Thoracic aorta (tissue), 2 donors: ENCODE measurements around the gene DNAH8. TPM values are rescaled to one million over a fixed set of nuclear protein-coding genes. Genes with fewer than 3 reads are reported as not detected.
"Not testable (repeated sequence)": the region's sequence is repeated elsewhere in the genome, so short reads cannot be mapped to it uniquely, and the experiment has no call there.

Experiments used
- ATAC-seq: fragments of 150-250 bp; one replicate; pipeline ENCODE4 v1.8.0; 2017; ENCODE audit warnings: low read depth; ENCODE audit not compliant: insufficient number of reproducible peaks, low FRiP score
- DNase-seq: peaks from one replicate; pipeline ENCODE4 v3.0.0-alpha.2; 2020; ENCODE audit warnings: low spot score
- H3K27ac ChIP-seq, 2 donors: fragments of 200-600 bp; sonication (generic); 1 replicate in 1 of 2; 2 replicates in 1 of 2; pipeline ENCODE4 v1.5.1; 2016; ENCODE audit warnings: mild to moderate bottlenecking in 2 of 2, moderate library complexity in 2 of 2
- H3K27me3 ChIP-seq: fragments of 200-600 bp; sonication (generic); replicated peaks from 2 replicates; pipeline ENCODE4 v1.6.0; 2016; ENCODE audit warnings: mild to moderate bottlenecking; ENCODE audit not compliant: insufficient read depth
- H3K36me3 ChIP-seq: fragments of 200-600 bp; sonication (generic); one replicate; pipeline ENCODE4 v1.5.1; 2016
- H3K4me1 ChIP-seq, 2 donors: fragments of 200-600 bp; sonication (generic); 1 replicate in 1 of 2; 2 replicates in 1 of 2; pipeline versions ENCODE4 v1.5.1 to v1.6.0; 2016; ENCODE audit warnings: low read depth in 2 of 2, mild to moderate bottlenecking in 1 of 2; ENCODE audit not compliant: control insufficient read depth in 1 of 2
- H3K4me3 ChIP-seq: fragments of 200-600 bp; sonication (generic); 2 replicates; pipeline ENCODE4 v1.5.1; 2016; ENCODE audit warnings: mild to moderate bottlenecking
- H3K9me3 ChIP-seq: fragments of 200-600 bp; sonication (generic); 2 replicates; pipeline ENCODE4 v1.5.1; 2016
- CTCF ChIP-seq: fragments of 200-600 bp; sonication (generic); IDR thresholded peaks from one replicate; pipeline ENCODE4 v1.5.1; 2019; ENCODE audit warnings: antibody characterized with exemption
- total RNA-seq, 2 donors: library from RNA; depleted of rRNA; stranded (reverse); fragments of >200 nt; gene quantifications; one replicate each; pipeline versions ENCODE4 v1.1.0 to v1.2.3, GENCODE V29; 2016

The DNAH8 gene
- total RNA-seq, 2 donors from 2014 or later: 0.14 TPM; not detected in 1

GRCh38 chr6:38786486-38786885 is 71.4 kb downstream of the DNAH8 start:
- TF ChIP-seq CTCF: no peak
- ATAC-seq: no peak
- DNase-seq: no peak
- Histone ChIP-seq H3K27me3 (no peaks in the 10 kb centered on the region), H3K9me3 (no peaks in the 10 kb centered on the region), H3K36me3 (no peaks in the 10 kb centered on the region), H3K27ac (no peak overlapping the region), H3K4me3 (no peak overlapping the region), H3K4me1 (no peaks in the 10 kb centered on the region)

GRCh38 chr6:38789256-38789655 is 74.1 kb downstream of the DNAH8 start:
- Histone ChIP-seq H3K9me3 (no peaks in the 10 kb centered on the region), H3K4me3 (no peak overlapping the region), H3K27ac (no peak overlapping the region), H3K27me3 (no peaks in the 10 kb centered on the region), H3K36me3 (no peaks in the 10 kb centered on the region), H3K4me1 (no peaks in the 10 kb centered on the region)
- ATAC-seq (no peak), DNase-seq (no peak)
- no peak for TF ChIP-seq CTCF

GRCh38 chr6:38792356-38792755 is 77.2 kb downstream of the DNAH8 start:
- Histone ChIP-seq H3K36me3 (no peaks in the 10 kb centered on the region), H3K27ac (no peak overlapping the region), H3K9me3 (no peaks in the 10 kb centered on the region), H3K4me3 (no peak overlapping the region), H3K4me1 (no peaks in the 10 kb centered on the region), H3K27me3 (no peaks in the 10 kb centered on the region)
- DNase-seq (no peak), ATAC-seq (no peak)
- TF ChIP-seq CTCF: no peak

DNA sequence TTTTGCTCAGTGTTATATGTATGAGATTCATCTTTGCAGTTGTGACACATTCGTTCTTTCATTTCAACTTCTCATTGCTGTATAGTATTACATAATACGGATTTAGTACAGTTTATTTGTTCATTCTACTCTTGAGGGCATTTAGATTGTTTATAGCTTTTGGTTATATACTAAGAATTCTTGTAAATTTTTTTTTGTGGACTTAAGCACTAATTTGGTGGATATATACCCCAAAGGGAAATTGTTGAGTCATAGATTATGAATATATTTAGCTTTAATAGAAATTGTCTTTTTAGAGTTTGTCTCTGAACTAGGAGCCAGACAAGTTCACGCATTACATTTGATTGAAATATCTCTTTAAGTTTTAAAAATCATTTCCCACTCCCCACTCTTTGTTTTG is 79.6 kb downstream of the DNAH8 start:
- DNase-seq (no peak), ATAC-seq (no peak)
- Histone ChIP-seq H3K27ac (no peak overlapping the region), H3K4me1 (no peaks in the 10 kb centered on the region), H3K27me3 (no peaks in the 10 kb centered on the region), H3K9me3 (no peaks in the 10 kb centered on the region), H3K4me3 (no peak overlapping the region), H3K36me3 (no peaks in the 10 kb centered on the region)
- no peak for TF ChIP-seq CTCF

DNA sequence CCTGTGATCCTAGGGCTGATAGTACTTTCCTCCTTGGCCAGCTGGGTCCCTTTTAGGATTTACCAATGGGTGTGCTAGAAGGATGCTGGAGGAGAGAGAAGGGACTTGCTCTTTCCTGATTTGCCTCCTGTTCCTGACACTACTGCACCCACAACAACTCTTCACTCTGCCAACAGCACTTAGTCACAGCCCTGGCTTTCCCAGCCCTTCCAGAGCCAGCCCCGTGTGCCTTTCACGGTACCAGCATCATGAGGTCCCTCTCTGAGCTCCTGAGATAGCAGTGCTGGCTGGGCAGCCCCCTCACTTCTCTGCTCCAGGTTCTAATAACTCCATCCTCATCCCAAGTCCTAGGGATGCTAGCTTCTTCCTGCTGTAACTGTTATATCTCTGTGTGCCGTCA is 80.9 kb downstream of the DNAH8 start:
- Histone ChIP-seq H3K36me3 (no peaks in the 10 kb centered on the region), H3K27ac (no peak overlapping the region), H3K9me3 (no peaks in the 10 kb centered on the region), H3K4me1 (no peaks in the 10 kb centered on the region), H3K27me3 (no peaks in the 10 kb centered on the region), H3K4me3 (no peak overlapping the region)
- ATAC-seq: no peak
- DNase-seq: no peak
- TF ChIP-seq CTCF: no peak

- H3K27me3 ChIP-seq, DNase-seq, H3K36me3 ChIP-seq, ATAC-seq, H3K4me1 ChIP-seq, H3K4me3 ChIP-seq, H3K27ac ChIP-seq, H3K9me3 ChIP-seq: not testable (repeated sequence)
Observed at GRCh38 chr6:38796437-38796836, 81.3 kb downstream of the DNAH8 start.
